ENCODE measurements around the gene MB21D2. TPM values are rescaled to one million over a fixed set of nuclear protein-coding genes. Genes with fewer than 3 reads are reported as not detected.

MB21D2 gene
- total RNA-seq, 6 donors from 2014 or later: 4.6 to 8.0 (median 5.3) TPM

DNA sequence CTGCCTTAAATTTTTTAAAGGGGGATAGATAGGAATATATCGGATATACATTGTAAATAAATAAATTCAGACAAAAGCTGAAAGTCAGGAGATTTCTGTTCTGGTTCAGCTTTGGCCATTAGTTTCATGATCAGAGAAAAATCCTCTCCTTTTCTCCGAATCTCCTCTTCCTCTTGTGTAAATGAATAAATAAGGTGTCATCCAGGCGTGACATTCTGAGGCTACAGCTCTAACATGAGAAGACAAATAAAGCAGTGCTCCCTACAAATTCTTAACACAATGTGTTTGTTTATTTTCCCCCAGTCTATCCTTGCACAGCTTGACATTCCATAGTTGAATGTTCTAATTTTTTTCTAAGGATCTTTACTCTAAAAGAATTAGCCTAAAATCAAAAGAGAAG lies 9.4 kb upstream of the MB21D2 start:
- no peak for ATAC-seq (ENCODE audit: low FRiP score in 2 of 2)

DNA sequence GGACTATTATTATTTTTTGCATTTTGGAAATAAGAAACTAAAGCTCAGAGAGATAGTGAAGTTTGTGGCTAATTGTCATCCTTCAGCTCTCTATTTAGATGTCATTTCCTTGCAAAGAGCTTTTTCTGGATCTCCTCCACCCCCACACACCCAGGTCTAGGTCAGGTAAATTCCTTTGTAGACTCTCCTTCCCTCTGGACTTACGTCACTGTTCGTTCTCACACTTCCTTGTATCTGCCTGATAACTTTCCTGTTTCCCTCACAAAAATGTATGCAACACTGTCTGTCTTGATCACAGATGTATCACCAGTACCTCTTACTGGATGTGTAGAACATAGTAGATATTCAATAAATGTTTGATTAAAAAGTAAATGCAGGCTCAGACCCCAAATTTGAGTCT lies 6.1 kb upstream of the MB21D2 start:
- Histone ChIP-seq H3K9me3 (no peaks in the 10 kb centered on the region), H3K36me3 (no peaks in the 10 kb centered on the region), H3K27me3 (no peaks in the 10 kb centered on the region), H3K4me1 (peaks cover 0 to 4% (median 2%) of the 10 kb centered on the region in 4 donors), H3K4me3 (no peak overlapping the region), H3K27ac (no peak overlapping the region)
- DNase-seq (no peak), ATAC-seq (ENCODE audit: low FRiP score in 2 of 2) (no peak)
- TF ChIP-seq, protein P1, sequence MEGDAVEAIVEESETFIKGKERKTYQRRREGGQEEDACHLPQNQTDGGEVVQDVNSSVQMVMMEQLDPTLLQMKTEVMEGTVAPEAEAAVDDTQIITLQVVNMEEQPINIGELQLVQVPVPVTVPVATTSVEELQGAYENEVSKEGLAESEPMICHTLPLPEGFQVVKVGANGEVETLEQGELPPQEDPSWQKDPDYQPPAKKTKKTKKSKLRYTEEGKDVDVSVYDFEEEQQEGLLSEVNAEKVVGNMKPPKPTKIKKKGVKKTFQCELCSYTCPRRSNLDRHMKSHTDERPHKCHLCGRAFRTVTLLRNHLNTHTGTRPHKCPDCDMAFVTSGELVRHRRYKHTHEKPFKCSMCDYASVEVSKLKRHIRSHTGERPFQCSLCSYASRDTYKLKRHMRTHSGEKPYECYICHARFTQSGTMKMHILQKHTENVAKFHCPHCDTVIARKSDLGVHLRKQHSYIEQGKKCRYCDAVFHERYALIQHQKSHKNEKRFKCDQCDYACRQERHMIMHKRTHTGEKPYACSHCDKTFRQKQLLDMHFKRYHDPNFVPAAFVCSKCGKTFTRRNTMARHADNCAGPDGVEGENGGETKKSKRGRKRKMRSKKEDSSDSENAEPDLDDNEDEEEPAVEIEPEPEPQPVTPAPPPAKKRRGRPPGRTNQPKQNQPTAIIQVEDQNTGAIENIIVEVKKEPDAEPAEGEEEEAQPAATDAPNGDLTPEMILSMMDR (IDR thresholded peaks at IDR 0.05): no peak
- TF ChIP-seq POLR2A (IDR thresholded peaks at IDR 0.05): no peak
- 64 to 75% methylated on average over 2 of the region's 2 CpGs for WGBS, 2 donors

More for the DNA sequence above, 9.4 kb upstream of the MB21D2 start:
- WGBS, 2 donors: 76 to 85% methylated on average over 3 of the region's 3 CpGs
- no peak overlapping the region for H3K27ac ChIP-seq
- TF ChIP-seq, protein P1 (IDR thresholded peaks at IDR 0.05): no peak
- no peaks in the 10 kb centered on the region for H3K9me3 ChIP-seq
- no peak overlapping the region for H3K4me3 ChIP-seq
- H3K4me1 ChIP-seq: peaks cover 0 to 6% (median 0%) of the 10 kb centered on the region in 4 donors
- no peaks in the 10 kb centered on the region for H3K36me3 ChIP-seq
- DNase-seq: no peak
- H3K27me3 ChIP-seq: no peaks in the 10 kb centered on the region

DNA sequence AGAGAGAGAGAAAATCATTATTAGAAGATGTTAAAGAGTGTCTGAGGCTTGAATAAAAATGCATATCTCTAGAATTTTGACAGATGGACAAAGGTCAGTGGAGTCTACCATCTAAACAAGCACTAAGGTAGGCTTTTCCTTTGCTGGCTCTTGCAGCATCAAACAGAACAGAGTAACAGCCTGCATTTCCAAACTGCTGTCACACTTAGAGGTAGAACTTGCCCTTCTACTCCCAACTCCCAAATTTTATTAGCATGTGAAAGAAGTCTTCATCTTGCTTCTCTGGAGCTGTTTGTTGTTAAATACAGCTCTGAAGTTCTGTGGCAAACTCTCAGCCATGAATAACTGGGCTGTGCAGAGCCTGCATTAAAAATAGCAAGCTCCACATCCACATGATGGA lies 4.1 kb upstream of the MB21D2 start:
- DNase-seq: no peak
- no peak overlapping the region for H3K27ac ChIP-seq

DNA sequence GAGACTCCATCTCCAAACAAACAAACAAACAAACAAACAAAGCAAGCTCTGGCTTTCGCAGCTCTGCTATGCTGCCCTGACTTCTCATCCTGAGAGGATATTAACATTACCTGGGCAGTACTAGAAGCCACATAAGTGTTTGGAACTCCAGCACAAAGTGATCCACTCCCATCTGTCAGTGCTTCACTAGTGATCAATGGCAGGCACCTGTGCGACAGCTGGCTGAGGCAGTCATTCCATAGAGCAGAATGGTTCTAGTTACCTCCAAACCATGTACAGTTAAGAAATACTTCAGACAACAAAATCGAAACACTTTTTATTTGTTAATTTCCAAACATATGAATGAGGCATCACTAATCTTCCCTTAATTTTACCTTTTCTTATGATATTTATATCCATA lies 2.8 kb upstream of the MB21D2 start:
- H3K4me3 ChIP-seq: no peak overlapping the region
- 91 to 93% methylated on average over 3 of the region's 3 CpGs for WGBS, 2 donors
- ATAC-seq (ENCODE audit: low FRiP score in 2 of 2) (no peak), DNase-seq (no peak)
- TF ChIP-seq POLR2A (IDR thresholded peaks at IDR 0.05) (no peak), POLR2AphosphoS5 (IDR thresholded peaks at IDR 0.05) (no peak), EP300 (IDR thresholded peaks at IDR 0.05) (no peak)
- TF ChIP-seq, protein P1 (IDR thresholded peaks at IDR 0.05): no peak
- H3K36me3 ChIP-seq: no peaks in the 10 kb centered on the region
- no peaks in the 10 kb centered on the region for H3K9me3 ChIP-seq
- no peak overlapping the region for H3K27ac ChIP-seq
- peaks cover 0 to 29% (median 8%) of the 10 kb centered on the region in 4 donors for H3K4me1 ChIP-seq
- H3K27me3 ChIP-seq: no peaks in the 10 kb centered on the region

More for the DNA sequence above, 4.1 kb upstream of the MB21D2 start:
- ATAC-seq (ENCODE audit: low FRiP score in 2 of 2): no peak
- no peaks in the 10 kb centered on the region for H3K9me3 ChIP-seq
- H3K36me3 ChIP-seq: no peaks in the 10 kb centered on the region
- no peaks in the 10 kb centered on the region for H3K27me3 ChIP-seq
- no peak overlapping the region for H3K4me3 ChIP-seq
- peaks cover 0 to 22% (median 2%) of the 10 kb centered on the region in 4 donors for H3K4me1 ChIP-seq
- TF ChIP-seq POLR2AphosphoS5 (IDR thresholded peaks at IDR 0.05) (no peak), POLR2A (IDR thresholded peaks at IDR 0.05) (no peak), EP300 (IDR thresholded peaks at IDR 0.05) (no peak)
- TF ChIP-seq, protein P1 (IDR thresholded peaks at IDR 0.05): no peak

DNA sequence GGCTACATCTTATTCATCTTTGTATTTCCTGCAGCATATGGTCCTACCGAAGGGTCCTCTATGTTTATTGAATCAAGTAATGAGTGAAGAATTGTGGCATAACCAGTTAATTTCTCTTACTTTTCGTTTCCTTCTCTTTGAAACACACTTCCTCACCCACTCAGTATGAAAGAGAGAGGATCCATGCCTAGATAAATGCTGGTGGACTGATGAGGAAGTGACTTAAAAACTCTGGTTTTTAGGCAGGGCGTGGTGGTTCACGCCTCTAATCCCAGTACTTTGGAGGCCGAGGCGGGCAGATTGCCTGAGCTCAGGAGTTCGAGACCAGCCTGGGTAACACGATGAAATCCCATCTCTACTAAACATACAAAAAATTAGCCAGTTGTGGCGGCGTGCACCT lies 2.2 kb upstream of the MB21D2 start:
- Histone ChIP-seq H3K4me3 (no peak overlapping the region), H3K9me3 (no peaks in the 10 kb centered on the region), H3K27me3 (no peaks in the 10 kb centered on the region), H3K27ac (no peak overlapping the region), H3K36me3 (no peaks in the 10 kb centered on the region), H3K4me1 (peaks cover 0 to 29% (median 10%) of the 10 kb centered on the region in 4 donors)
- 77 to 81% methylated on average over 10 of the region's 10 CpGs for WGBS, 2 donors
- DNase-seq: no peak
- TF ChIP-seq POLR2AphosphoS5 (IDR thresholded peaks at IDR 0.05): no peak
- TF ChIP-seq, protein P1 (IDR thresholded peaks at IDR 0.05): no peak
- TF ChIP-seq EP300 (IDR thresholded peaks at IDR 0.05): no peak
- TF ChIP-seq POLR2A (IDR thresholded peaks at IDR 0.05): no peak
- ATAC-seq (ENCODE audit: low FRiP score in 2 of 2): no peak

All from upper lobe of left lung (tissue), 6 donors.